Measurements from ENCODE around the gene EEF1AKMT3. TPM values are rescaled to one million over a fixed set of nuclear protein-coding genes. Genes with fewer than 3 reads are reported as not detected.

The EEF1AKMT3 gene
- polyA plus RNA-seq, 1 donor from 2014 or later = 1.5 TPM

DNA sequence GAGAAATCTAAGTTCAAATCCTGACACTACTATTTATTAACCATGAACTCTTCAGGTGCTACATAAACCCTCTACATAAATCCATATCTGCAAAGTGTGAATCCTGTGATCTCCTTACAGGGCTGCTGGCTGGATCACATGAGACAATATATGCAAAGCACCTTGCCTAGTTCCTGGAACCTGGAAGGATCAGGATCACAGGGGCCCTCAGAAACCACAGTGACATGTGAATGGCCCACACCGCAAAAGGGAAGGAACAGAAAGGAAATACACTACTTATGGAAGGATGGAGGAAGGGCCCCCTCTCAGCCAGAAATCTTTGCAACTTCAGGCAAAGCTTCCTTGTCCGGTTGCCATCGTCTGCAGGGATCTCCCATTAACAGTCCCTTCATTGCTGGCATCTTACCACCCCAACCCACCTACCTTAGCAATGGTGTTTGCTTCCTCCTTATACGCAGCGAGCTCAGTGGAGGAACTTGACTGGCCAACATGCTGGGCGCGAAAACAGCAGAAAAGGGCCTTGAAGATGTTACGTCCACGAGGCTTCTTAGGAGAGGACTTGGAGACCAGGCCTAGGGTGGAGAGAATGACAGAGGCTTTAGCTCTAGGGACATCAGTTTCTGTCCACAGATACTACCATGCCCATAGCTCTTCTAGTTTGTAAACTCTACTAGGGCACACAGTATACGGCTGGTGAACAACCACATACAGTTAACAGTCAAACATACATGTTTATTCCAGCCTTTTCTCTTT lies 56.8 kb downstream of the EEF1AKMT3 start:
- H3K27ac Mint-ChIP-seq = no peak overlapping the region
- H3K4me1 Mint-ChIP-seq = peaks cover 22 to 34% (median 24%) of the 10 kb centered on the region in 3 donors
- no peaks in the 10 kb centered on the region for H3K27me3 Mint-ChIP-seq
- no peaks in the 10 kb centered on the region for H3K9me3 Mint-ChIP-seq
- H3K4me3 Mint-ChIP-seq = peak overlapping the region in 1 of 4 donors; percentile 58
- H3K36me3 Mint-ChIP-seq = no peaks in the 10 kb centered on the region

DNA sequence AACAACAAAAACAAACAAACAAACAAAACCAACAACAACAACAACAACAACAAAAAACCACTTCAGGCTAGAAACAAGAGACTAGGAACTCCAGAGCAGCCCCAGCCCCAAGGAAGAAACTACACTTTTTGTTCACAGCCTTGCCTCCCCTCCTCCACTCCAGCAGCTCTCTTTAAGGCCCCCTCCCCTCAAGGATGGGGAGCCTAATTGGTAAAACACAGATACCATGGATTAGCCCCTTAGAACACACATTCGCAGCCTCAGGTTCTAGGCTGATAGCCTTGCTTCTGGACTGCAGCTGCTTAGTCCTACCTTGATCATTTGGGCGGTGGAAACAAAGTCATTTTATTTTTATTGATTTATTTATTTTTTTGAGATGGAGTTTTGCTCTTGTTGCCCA lies 58.0 kb downstream of the EEF1AKMT3 start:
- Mint-ChIP-seq H3K27ac (peak overlapping the region in 1 of 3 donors; percentile 28), H3K36me3 (no peaks in the 10 kb centered on the region), H3K27me3 (no peaks in the 10 kb centered on the region), H3K4me1 (peaks cover 28 to 41% (median 31%) of the 10 kb centered on the region in 3 donors), H3K4me3 (peak overlapping the region in 1 of 4 donors; percentile 47), H3K9me3 (no peaks in the 10 kb centered on the region)

Other genes starting within 250 kb of the EEF1AKMT3 start
- 6.3 TPM for gene MBD6, start 249.8 kb upstream of the EEF1AKMT3 start, polyA plus RNA-seq
- 79.0 TPM for gene DCTN2, start 225.4 kb upstream of the EEF1AKMT3 start, polyA plus RNA-seq
- gene KIF5A, start 222.6 kb upstream of the EEF1AKMT3 start, polyA plus RNA-seq = not detected
- 15.5 TPM for gene PIP4K2C, start 181.4 kb upstream of the EEF1AKMT3 start, polyA plus RNA-seq
- gene DTX3, start 167.8 kb upstream of the EEF1AKMT3 start, polyA plus RNA-seq = 0.91 TPM
- not detected for gene ARHGEF25, start 161.2 kb upstream of the EEF1AKMT3 start, polyA plus RNA-seq
- gene B4GALNT1, start 139.4 kb upstream of the EEF1AKMT3 start, polyA plus RNA-seq = not detected
- gene OS9, start 78.5 kb upstream of the EEF1AKMT3 start, polyA plus RNA-seq = 70.4 TPM
- gene AGAP2, start 33.9 kb upstream of the EEF1AKMT3 start, polyA plus RNA-seq = 4.1 TPM
- 52.8 TPM for gene TSPAN31, start 27.6 kb upstream of the EEF1AKMT3 start, polyA plus RNA-seq
- gene CDK4, start 20.3 kb upstream of the EEF1AKMT3 start, polyA plus RNA-seq = 77.4 TPM
- gene MARCHF9, start 17.5 kb upstream of the EEF1AKMT3 start, polyA plus RNA-seq = 11.9 TPM
- 0.09 TPM for gene CYP27B1, start 5.5 kb upstream of the EEF1AKMT3 start, polyA plus RNA-seq
- 15.9 TPM for gene METTL1, start 509 bp upstream of the EEF1AKMT3 start, polyA plus RNA-seq
- 27.1 TPM for gene TSFM, start 10.2 kb downstream of the EEF1AKMT3 start, polyA plus RNA-seq
- gene AVIL, start 46.1 kb downstream of the EEF1AKMT3 start, polyA plus RNA-seq = 0.19 TPM
- gene CTDSP2, start 74.1 kb downstream of the EEF1AKMT3 start, polyA plus RNA-seq = 44.6 TPM
- gene ATP23, start 169.0 kb downstream of the EEF1AKMT3 start, polyA plus RNA-seq = 18.3 TPM

Data from IgD-negative memory B cell (primary cell).